NCI-H2029 treated with DMSO at 0.1 percent for 48 hours (cell line): Measurements from ENCODE around the gene ANTKMT.

Source experiments
- DNase-seq: peaks from one replicate; lab custom pipeline; 2025; lab: John Stamatoyannopoulos, UW

The ANTKMT gene

DNA sequence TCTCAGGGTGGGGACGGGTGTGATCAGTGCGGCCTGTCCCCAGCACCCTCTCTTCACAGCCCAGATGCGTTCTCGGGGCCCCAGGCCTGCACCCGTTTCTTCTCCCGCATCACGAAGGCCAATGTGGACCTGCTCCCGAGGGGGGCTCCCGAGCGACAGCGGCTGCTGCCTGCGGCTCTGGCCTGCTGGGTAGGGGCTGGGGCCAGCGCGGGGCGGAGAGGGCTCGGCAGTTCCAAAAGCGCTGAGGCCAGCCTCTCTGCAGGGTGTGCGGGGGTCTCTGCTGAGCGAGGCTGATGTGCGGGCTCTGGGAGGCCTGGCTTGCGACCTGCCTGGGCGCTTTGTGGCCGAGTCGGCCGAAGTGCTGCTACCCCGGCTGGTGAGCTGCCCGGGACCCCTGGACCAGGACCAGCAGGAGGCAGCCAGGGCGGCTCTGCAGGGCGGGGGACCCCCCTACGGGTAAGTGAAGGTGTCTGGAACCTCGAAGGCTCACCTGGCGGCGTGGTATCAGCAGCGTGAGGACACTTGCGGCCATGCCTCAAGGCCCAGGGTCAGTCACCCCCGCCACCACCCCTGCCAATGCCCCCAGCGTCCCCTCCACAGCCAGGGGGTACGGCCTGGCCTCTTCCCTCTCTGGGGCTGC lies 44.0 kb downstream of the ANTKMT start:
- no peak for DNase-seq

DNA sequence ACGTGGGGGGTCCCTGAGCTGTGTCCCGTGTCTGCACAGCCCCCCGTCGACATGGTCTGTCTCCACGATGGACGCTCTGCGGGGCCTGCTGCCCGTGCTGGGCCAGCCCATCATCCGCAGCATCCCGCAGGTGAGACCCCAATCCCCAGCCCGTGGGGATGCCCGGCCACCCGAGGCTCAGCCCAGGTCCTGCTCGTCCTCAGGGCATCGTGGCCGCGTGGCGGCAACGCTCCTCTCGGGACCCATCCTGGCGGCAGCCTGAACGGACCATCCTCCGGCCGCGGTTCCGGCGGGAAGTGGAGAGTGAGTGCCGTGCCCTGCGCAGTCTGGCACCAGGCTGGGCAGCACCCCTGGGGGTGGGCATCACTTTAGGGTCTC lies 44.5 kb downstream of the ANTKMT start:
- no peak for DNase-seq

DNA sequence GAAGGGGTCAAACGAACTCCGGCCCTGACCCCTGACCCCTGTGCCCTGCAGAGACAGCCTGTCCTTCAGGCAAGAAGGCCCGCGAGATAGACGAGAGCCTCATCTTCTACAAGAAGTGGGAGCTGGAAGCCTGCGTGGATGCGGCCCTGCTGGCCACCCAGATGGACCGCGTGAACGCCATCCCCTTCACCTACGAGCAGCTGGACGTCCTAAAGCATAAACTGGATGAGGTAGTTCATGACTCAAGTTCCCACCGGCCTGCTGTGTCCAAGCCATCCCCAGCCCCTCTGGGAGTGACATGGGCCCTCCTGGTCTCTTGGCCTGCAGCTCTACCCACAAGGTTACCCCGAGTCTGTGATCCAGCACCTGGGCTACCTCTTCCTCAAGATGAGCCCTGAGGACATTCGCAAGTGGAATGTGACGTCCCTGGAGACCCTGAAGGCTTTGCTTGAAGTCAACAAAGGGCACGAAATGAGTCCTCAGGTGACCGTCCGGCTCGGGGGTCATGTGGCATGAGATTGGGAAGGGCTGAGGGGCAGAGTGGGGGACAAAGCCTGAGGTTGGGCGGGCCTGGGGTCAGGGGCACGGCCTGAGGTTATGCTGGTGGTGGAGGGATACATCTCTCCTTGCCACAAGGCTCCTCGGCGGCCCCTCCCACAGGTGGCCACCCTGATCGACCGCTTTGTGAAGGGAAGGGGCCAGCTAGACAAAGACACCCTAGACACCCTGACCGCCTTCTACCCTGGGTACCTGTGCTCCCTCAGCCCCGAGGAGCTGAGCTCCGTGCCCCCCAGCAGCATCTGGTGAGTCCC lies 45.3 kb downstream of the ANTKMT start:
- no peak for DNase-seq

DNA sequence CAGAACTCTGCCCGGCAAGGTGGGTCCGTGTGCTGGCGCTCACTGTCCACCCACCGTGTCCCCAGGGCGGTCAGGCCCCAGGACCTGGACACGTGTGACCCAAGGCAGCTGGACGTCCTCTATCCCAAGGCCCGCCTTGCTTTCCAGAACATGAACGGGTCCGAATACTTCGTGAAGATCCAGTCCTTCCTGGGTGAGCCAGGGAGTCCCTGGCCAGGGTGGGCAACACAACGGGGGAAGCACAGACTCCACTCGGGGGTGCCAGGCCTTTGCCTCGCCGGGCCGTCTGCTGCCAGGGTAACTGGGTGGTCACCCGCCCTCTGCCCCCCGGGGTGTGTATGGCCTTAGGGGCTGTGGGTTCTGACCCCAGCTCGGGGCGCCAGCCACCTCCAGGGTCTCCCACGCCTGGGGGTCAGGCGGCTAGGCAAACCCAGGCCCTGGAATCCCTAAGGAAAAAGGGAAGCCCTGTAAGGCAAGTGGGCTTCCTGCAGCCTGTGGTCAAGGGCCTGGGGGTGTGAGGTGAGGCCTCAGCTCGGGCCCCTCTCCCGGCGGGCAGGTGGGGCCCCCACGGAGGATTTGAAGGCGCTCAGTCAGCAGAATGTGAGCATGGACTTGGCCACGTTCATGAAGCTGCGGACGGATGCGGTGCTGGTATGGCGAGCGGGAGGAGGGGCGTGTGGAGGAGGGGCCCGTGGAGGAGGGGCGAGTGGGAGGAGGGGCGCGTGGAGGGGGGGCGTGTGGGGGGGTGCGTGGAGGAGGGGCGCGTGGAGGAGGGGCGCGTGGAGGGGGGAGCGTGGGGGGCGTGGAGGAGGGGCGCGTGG lies 46.1 kb downstream of the ANTKMT start:
- no peak for DNase-seq

DNA sequence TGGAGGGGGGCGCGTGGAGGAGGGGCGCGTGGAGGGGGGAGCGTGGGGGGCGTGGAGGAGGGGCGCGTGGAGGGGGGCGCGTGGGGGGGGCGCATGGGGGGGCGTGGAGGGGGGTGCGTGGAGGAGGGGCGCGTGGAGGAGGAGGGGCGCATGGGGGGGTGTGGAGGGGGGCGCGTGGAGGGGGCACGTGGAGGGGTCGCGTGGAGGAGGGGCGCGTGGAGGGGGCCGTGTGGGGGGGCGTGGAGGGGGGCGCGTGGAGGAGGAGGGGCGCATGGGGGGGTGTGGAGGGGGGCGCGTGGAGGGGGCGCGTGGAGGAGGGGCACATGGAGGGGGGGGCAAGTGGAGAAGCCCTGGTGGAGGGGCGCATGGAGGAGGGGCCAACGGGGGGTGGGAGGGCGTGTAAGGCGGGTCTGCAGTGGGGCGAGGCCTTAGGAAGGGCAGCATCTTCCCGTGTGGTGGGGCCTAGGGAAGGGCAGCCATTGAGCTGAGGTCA lies 46.8 kb downstream of the ANTKMT start:
- DNase-seq: no peak

DNA sequence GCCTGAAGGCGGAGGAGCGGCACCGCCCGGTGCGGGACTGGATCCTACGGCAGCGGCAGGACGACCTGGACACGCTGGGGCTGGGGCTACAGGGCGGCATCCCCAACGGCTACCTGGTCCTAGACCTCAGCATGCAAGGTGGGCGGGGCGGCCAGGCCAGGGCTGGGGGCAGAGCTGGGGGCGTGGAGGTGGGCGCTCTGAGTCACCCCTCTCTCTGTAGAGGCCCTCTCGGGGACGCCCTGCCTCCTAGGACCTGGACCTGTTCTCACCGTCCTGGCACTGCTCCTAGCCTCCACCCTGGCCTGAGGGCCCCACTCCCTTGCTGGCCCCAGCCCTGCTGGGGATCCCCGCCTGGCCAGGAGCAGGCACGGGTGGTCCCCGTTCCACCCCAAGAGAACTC lies 47.5 kb downstream of the ANTKMT start:
- DNase-seq: no peak

DNA sequence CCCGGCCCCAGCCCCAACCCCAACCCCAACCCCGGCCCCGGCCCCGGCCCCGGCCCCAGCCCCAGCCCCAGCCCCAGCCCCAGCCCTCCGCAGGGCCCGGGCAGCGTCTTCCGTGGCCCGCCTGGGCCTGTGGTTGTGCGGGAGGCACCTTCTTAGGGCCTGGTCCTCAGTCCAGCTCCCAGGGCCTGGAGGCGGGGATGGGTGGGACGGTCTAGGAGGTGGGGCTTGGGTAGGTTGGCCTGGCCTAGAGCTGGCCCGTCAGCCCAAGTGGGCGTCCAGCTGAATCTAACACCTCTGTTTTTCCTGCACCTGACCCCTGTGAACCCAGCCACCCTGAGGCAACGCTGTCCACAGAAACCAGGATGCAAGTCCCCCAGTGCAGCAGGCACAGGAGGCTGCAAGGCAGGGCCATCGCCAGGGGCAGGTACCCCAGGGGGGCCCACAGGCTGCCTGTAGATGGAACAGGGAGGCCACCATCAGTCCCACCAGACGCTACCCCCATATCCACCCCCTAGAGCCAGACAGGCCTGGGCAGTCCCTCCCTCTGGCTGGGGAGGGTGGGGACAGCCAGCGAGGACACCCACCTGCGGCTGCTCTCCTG lies 48.3 kb downstream of the ANTKMT start:
- no peak for DNase-seq

DNA sequence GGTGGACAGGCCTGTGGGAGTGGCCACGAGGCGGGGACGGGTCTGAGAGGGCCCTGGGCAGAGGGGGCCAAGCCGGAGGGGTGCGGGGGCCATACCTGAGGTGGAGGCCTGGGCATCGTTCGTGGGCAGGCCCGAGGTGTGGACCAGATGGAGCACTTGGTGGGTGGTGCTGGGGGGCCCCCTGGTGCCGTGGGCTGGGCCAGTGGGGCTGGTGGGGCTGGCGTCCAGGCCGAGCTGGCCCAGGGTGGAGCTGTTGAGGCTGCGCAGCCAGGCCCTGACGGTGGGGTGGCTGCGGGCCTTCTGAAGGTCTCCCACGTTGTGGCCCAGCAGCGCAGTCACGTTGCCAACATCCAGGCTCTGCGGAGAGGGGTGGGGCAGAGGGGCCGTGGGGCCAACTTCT lies 49.0 kb downstream of the ANTKMT start:
- no peak for DNase-seq

DNA sequence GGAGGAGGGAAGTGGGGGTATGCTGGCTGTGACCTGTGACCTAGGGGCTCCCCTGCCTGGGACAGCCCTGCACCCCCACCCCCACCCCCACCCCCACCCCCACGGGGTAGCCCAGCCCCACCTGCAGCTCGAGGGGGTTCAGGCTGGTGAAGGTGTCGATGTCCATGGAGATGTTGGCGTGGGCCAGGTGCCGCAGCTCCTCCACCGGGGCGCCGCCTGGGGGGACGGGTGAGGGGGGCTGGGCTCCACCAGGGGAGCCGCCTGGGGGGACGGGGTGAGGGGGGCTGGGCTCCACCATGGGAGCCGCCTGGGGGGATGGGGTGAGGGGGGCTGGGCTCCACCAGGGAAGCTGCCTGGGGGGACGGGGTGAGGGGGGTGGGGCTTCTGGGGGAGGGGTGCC lies 49.5 kb downstream of the ANTKMT start:
- no peak for DNase-seq
